Measurements from ENCODE around the gene APCDD1L.
A peak's percentile ranks its signal among the peaks of the same experiment; 100 is the strongest.

APCDD1L gene

GRCh38 chr20:58447511-58448391, 67.4 kb downstream of the APCDD1L start:
- H3K27me3 ChIP-seq (ENCODE audit: control insufficient read depth, insufficient read depth, low read length), result no peaks in the 10 kb centered on the region
- H2AFZ ChIP-seq, result no peak overlapping the region
- peaks cover 6% of the 10 kb centered on the region for H3K4me1 ChIP-seq
- no peak overlapping the region for H3K9ac ChIP-seq
- H3K4me2 ChIP-seq (ENCODE audit: low read length), result peak overlapping the region; percentile 39
- no peak overlapping the region for H3K4me3 ChIP-seq (ENCODE audit: low read depth, low read length)
- no peaks in the 10 kb centered on the region for H3K9me3 ChIP-seq (ENCODE audit: control insufficient read depth, low read length)
- H3K79me2 ChIP-seq, result peaks cover 9% of the 10 kb centered on the region
- TF ChIP-seq CTCF (IDR thresholded peaks at IDR 0.05), result peak; percentile 78
- no peaks in the 10 kb centered on the region for H3K36me3 ChIP-seq (ENCODE audit: control insufficient read depth, insufficient read depth, low read length)
- peak overlapping the region; percentile 64 for H3K27ac ChIP-seq

DNA sequence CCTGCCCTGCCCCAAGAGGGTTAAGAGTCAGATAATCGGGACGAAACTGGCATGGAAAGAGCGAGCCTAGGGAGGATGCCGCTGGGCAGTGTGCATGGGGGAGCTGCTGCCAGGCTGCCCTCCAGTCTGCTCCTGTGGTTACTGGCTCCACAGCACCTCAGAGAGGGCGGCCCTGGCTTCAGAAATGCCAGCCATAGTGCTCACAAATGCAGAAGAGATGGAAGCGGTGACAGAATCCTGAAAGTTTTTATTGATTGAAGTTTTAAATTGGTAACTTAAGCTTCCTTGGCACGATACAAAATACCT, 68.3 kb downstream of the APCDD1L start:
- no peak for TF ChIP-seq CTCF (IDR thresholded peaks at IDR 0.05)

DNA sequence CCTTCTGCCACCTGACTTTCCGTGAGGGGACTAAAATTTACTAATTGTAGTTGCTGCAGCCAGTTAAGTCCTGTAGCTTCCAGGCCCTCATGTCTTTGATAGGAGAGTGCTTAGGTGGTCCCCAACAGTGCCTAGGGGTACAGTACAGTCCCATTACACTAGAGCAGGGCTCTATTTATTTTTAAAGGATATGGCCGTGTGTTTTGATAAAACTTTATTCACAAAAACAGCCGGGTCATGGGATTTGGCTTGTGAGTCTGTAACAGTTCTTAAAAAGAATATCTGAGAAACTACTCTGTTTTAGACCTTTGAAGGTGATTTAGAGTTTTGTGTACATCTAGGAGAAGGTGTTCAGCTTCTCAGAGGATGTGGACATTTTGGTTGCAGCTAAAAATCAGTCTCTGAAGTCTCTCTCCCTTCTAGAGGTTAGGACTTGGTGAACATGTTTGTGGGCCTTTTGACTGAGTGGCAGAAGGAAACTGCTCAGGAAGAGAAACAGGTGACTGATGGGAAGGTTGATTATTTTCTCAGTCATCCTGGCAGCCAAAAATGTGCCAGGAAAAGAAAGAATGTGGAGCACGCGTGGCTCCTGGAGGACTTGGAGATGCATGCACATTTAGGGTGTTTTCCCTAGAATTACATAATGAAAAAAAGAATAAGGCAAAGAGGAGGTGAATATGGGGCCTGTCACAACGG, 68.8 kb downstream of the APCDD1L start:
- H3K27ac ChIP-seq, result peak overlapping the region; percentile 64
- H3K27me3 ChIP-seq (ENCODE audit: control insufficient read depth, insufficient read depth, low read length), result no peaks in the 10 kb centered on the region
- H3K4me2 ChIP-seq (ENCODE audit: low read length), result peak overlapping the region; percentile 17
- H3K79me2 ChIP-seq, result peaks cover 14% of the 10 kb centered on the region
- H3K4me3 ChIP-seq (ENCODE audit: low read depth, low read length), result no peak overlapping the region
- no peaks in the 10 kb centered on the region for H3K9me3 ChIP-seq (ENCODE audit: control insufficient read depth, low read length)
- no peak for TF ChIP-seq CTCF (IDR thresholded peaks at IDR 0.05)
- peak overlapping the region; percentile 24 for H2AFZ ChIP-seq
- no peaks in the 10 kb centered on the region for H3K36me3 ChIP-seq (ENCODE audit: control insufficient read depth, insufficient read depth, low read length)
- H3K4me1 ChIP-seq, result peaks cover 6% of the 10 kb centered on the region
- H3K9ac ChIP-seq, result no peak overlapping the region

More for the DNA sequence above, 68.3 kb downstream of the APCDD1L start:
- Histone ChIP-seq H2AFZ (peak overlapping the region; percentile 24), H3K4me3 (ENCODE audit: low read depth, low read length) (no peak overlapping the region), H3K9ac (no peak overlapping the region), H3K27me3 (ENCODE audit: control insufficient read depth, insufficient read depth, low read length) (no peaks in the 10 kb centered on the region), H3K4me2 (ENCODE audit: low read length) (peak overlapping the region; percentile 17), H3K9me3 (ENCODE audit: control insufficient read depth, low read length) (no peaks in the 10 kb centered on the region), H3K36me3 (ENCODE audit: control insufficient read depth, insufficient read depth, low read length) (no peaks in the 10 kb centered on the region), H3K79me2 (peaks cover 14% of the 10 kb centered on the region), H3K27ac (peak overlapping the region; percentile 64), H3K4me1 (peaks cover 6% of the 10 kb centered on the region)

DNA sequence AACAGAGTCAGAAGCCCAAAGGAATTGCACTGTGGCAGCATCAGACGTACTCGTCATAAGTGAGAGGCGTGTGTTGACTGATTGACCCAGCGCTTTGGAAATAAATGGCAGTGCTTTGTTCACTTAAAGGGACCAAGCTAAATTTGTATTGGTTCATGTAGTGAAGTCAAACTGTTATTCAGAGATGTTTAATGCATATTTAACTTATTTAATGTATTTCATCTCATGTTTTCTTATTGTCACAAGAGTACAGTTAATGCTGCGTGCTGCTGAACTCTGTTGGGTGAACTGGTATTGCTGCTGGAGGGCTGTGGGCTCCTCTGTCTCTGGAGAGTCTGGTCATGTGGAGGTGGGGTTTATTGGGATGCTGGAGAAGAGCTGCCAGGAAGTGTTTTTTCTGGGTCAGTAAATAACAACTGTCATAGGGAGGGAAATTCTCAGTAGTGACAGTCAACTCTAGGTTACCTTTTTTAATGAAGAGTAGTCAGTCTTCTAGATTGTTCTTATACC, 70.4 kb downstream of the APCDD1L start:
- Histone ChIP-seq H3K9ac (no peak overlapping the region), H3K27me3 (ENCODE audit: control insufficient read depth, insufficient read depth, low read length) (no peaks in the 10 kb centered on the region), H3K4me3 (ENCODE audit: low read depth, low read length) (no peak overlapping the region), H3K36me3 (ENCODE audit: control insufficient read depth, insufficient read depth, low read length) (no peaks in the 10 kb centered on the region), H2AFZ (no peak overlapping the region), H3K4me1 (peaks cover 13% of the 10 kb centered on the region), H3K4me2 (ENCODE audit: low read length) (no peak overlapping the region), H3K9me3 (ENCODE audit: control insufficient read depth, low read length) (no peaks in the 10 kb centered on the region), H3K27ac (no peak overlapping the region), H3K79me2 (peaks cover 21% of the 10 kb centered on the region)
- no peak for TF ChIP-seq CTCF (IDR thresholded peaks at IDR 0.05)
